Mesodermal cell (in vitro differentiated cells): ENCODE measurements around the gene SNX22.
A peak's percentile ranks its signal among the peaks of the same experiment; 100 is the strongest.
"Not testable (repeated sequence)": the region's sequence is repeated elsewhere in the genome, so short reads cannot be mapped to it uniquely, and the experiment has no call there.

Experiments used
- H3K27ac ChIP-seq: 2 replicates; pipeline ENCODE4 v1.7.0; 2013; ENCODE audit warnings: mild to moderate bottlenecking, low read depth, low read length, moderate library complexity; ENCODE audit not compliant: severe bottlenecking
- H3K36me3 ChIP-seq: 2 replicates; pipeline ENCODE4 v1.7.1; 2013; ENCODE audit warnings: mild to moderate bottlenecking, low read length, moderate library complexity; ENCODE audit not compliant: control insufficient read depth, insufficient read depth
- H3K4me1 ChIP-seq: one replicate; pipeline ENCODE4 v1.7.1; 2013; ENCODE audit warnings: mild to moderate bottlenecking, low read length; ENCODE audit not compliant: insufficient read depth, control insufficient read depth, poor library complexity, severe bottlenecking
- H3K4me3 ChIP-seq: 2 replicates; pipeline ENCODE4 v1.7.0; 2013; ENCODE audit warnings: low read length, control low read depth, mild to moderate bottlenecking; ENCODE audit not compliant: insufficient read depth, poor library complexity, severe bottlenecking; ENCODE audit errors: extremely low read depth
- H3K9me3 ChIP-seq: 2 replicates; pipeline ENCODE4 v1.7.1; 2013; ENCODE audit warnings: mild to moderate bottlenecking, low read length, moderate library complexity; ENCODE audit not compliant: control insufficient read depth
- WGBS, 2 experiments: methylation state at CpG; one replicate each; pipeline ENCODE4 v1.1.5; 2013; ENCODE audit warnings: missing lambda C conversion rate in 2 of 2; ENCODE audit not compliant: insufficient coverage in 2 of 2; 5-methylcytosine and 5-hydroxymethylcytosine counted together

The SNX22 gene

GRCh38 chr15:64117759-64118487 lies 33.6 kb upstream of the SNX22 start:
- Histone ChIP-seq H3K36me3 (peaks cover 83% of the 10 kb centered on the region), H3K9me3 (no peaks in the 10 kb centered on the region), H3K27ac (no peak overlapping the region), H3K4me3 (no peak overlapping the region), H3K4me1 (no peaks in the 10 kb centered on the region)
- 96 to 100% methylated on average over 3 to 4 of the region's 5 CpGs for WGBS, 2 experiments

DNA sequence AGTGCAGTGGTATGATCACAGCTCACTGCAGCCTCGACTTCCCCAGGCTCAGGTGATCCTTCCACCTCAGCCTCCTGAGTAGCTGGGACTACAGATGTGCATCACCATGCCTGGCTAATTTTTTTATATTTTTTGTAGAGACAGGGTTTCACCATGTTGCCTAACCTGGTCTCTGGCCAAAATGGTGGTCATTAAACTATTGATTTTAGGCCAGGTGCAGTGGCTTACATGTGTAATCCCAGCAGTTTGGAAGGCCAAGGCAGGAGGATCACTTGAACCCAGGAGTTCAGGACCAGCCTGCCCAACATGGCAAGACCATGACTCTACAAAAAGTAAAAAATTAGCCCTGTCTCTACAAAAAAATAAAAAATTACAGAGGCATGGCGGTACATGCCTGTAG lies 31.2 kb upstream of the SNX22 start:
- peaks cover 83% of the 10 kb centered on the region for H3K36me3 ChIP-seq
- 100% methylated on average over 1 to 2 of the region's 2 CpGs for WGBS, 2 experiments
- H3K4me3 ChIP-seq: not testable (repeated sequence)

GRCh38 chr15:64121614-64122013 lies 29.9 kb upstream of the SNX22 start:
- no peak overlapping the region for H3K4me3 ChIP-seq
- 93% methylated on average over 3 of the region's 4 CpGs; no CpG with 5 or more reads in 1 of the 2 experiments for WGBS, 2 experiments
- H3K36me3 ChIP-seq: peaks cover 88% of the 10 kb centered on the region
- H3K27ac ChIP-seq: no peak overlapping the region
- no peaks in the 10 kb centered on the region for H3K9me3 ChIP-seq
- no peaks in the 10 kb centered on the region for H3K4me1 ChIP-seq

More for the DNA sequence above, 31.2 kb upstream of the SNX22 start:
- H3K4me1 ChIP-seq, H3K27ac ChIP-seq, H3K9me3 ChIP-seq: not testable (repeated sequence)

GRCh38 chr15:64122444-64122843 lies 29.1 kb upstream of the SNX22 start:
- H3K27ac ChIP-seq: peak overlapping the region; percentile 36
- H3K36me3 ChIP-seq: peaks cover 88% of the 10 kb centered on the region
- H3K4me1 ChIP-seq: no peaks in the 10 kb centered on the region
- WGBS, 2 experiments: no CpG with 5 or more reads among the region's 1 CpG
- no peaks in the 10 kb centered on the region for H3K9me3 ChIP-seq
- H3K4me3 ChIP-seq: no peak overlapping the region

GRCh38 chr15:64122936-64123351 lies 28.6 kb upstream of the SNX22 start:
- Histone ChIP-seq H3K9me3 (no peaks in the 10 kb centered on the region), H3K4me1 (no peaks in the 10 kb centered on the region), H3K36me3 (peaks cover 88% of the 10 kb centered on the region), H3K27ac (no peak overlapping the region), H3K4me3 (no peak overlapping the region)
- WGBS, 2 experiments: 80% methylated on average over 2 of the region's 3 CpGs; no CpG with 5 or more reads in 1 of the 2 experiments

- WGBS, 2 experiments: 54 to 83% methylated on average over 1 to 3 of the region's 3 CpGs
- Histone ChIP-seq H3K4me1 (no peaks in the 10 kb centered on the region), H3K9me3 (no peaks in the 10 kb centered on the region), H3K27ac (no peak overlapping the region), H3K4me3 (no peak overlapping the region), H3K36me3 (peaks cover 84% of the 10 kb centered on the region)
These were observed 25.6 kb upstream of the SNX22 start for GRCh38 chr15:64125978-64126377.

GRCh38 chr15:64127521-64128270 lies 23.8 kb upstream of the SNX22 start:
- no peaks in the 10 kb centered on the region for H3K9me3 ChIP-seq
- peaks cover 88% of the 10 kb centered on the region for H3K36me3 ChIP-seq
- H3K4me3 ChIP-seq: no peak overlapping the region
- WGBS, 2 experiments: 92 to 100% methylated on average over 1 to 3 of the region's 6 CpGs
- H3K4me1 ChIP-seq: no peaks in the 10 kb centered on the region
- no peak overlapping the region for H3K27ac ChIP-seq

- Histone ChIP-seq H3K27ac (no peak overlapping the region), H3K9me3 (no peaks in the 10 kb centered on the region), H3K36me3 (peaks cover 89% of the 10 kb centered on the region), H3K4me3 (no peak overlapping the region), H3K4me1 (no peaks in the 10 kb centered on the region)
- 94 to 100% methylated on average over 2 of the region's 3 CpGs for WGBS, 2 experiments
These were observed 21.4 kb upstream of the SNX22 start for GRCh38 chr15:64130159-64130558.

- Histone ChIP-seq H3K36me3 (peaks cover 87% of the 10 kb centered on the region), H3K4me1 (no peaks in the 10 kb centered on the region), H3K27ac (no peak overlapping the region), H3K9me3 (no peaks in the 10 kb centered on the region), H3K4me3 (no peak overlapping the region)
- 97 to 100% methylated on average over 6 of the region's 7 CpGs for WGBS, 2 experiments
These were observed 20.0 kb upstream of the SNX22 start for GRCh38 chr15:64131547-64131946.

DNA sequence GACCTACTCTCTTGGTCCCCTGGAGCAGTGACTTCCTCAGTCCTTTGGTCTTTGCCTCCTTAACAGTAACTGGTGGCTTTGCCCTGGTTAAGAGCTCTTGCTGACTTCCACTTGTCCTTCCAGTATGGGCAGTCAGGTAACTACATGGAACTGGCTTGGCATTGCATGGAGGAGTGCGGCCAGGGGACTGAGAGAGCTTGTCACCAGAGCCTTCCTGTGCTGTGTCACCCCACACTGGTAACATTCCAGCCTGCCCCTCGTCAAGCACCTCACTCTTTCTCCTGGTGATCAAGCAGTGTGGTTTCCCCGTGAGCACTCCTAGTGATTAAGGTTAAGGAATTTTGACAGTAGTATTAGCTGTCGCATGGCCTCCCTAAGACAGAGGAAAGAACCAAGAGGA lies 19.3 kb upstream of the SNX22 start:
- no peaks in the 10 kb centered on the region for H3K9me3 ChIP-seq
- H3K36me3 ChIP-seq: peaks cover 87% of the 10 kb centered on the region
- 95 to 100% methylated on average over 3 of the region's 4 CpGs for WGBS, 2 experiments
- no peaks in the 10 kb centered on the region for H3K4me1 ChIP-seq
- no peak overlapping the region for H3K27ac ChIP-seq
- H3K4me3 ChIP-seq: no peak overlapping the region
